VCaP (cell line): Measurements from ENCODE around the gene PELI2.

Experiments
- H3K27ac ChIP-seq: fragments of 450-650 bp; 2 replicates; pipeline ENCODE4 v1.5.1; 2017
- TF ChIP-seq, protein P1 (sequence below): fragments of 450-650 bp; conservative IDR thresholded peaks from 2 replicates; pipeline ENCODE4 v1.5.1; 2017; ENCODE audit warnings: mild to moderate bottlenecking, moderate library complexity

Gene PELI2

GRCh38 chr14:56183631-56184157, 65.5 kb downstream of the PELI2 start:
- H3K27ac ChIP-seq: no peak overlapping the region
- TF ChIP-seq, protein P1, sequence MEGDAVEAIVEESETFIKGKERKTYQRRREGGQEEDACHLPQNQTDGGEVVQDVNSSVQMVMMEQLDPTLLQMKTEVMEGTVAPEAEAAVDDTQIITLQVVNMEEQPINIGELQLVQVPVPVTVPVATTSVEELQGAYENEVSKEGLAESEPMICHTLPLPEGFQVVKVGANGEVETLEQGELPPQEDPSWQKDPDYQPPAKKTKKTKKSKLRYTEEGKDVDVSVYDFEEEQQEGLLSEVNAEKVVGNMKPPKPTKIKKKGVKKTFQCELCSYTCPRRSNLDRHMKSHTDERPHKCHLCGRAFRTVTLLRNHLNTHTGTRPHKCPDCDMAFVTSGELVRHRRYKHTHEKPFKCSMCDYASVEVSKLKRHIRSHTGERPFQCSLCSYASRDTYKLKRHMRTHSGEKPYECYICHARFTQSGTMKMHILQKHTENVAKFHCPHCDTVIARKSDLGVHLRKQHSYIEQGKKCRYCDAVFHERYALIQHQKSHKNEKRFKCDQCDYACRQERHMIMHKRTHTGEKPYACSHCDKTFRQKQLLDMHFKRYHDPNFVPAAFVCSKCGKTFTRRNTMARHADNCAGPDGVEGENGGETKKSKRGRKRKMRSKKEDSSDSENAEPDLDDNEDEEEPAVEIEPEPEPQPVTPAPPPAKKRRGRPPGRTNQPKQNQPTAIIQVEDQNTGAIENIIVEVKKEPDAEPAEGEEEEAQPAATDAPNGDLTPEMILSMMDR: no peak

GRCh38 chr14:56185992-56186391, 67.8 kb downstream of the PELI2 start:
- H3K27ac ChIP-seq: no peak overlapping the region
- TF ChIP-seq, protein P1: no peak

DNA sequence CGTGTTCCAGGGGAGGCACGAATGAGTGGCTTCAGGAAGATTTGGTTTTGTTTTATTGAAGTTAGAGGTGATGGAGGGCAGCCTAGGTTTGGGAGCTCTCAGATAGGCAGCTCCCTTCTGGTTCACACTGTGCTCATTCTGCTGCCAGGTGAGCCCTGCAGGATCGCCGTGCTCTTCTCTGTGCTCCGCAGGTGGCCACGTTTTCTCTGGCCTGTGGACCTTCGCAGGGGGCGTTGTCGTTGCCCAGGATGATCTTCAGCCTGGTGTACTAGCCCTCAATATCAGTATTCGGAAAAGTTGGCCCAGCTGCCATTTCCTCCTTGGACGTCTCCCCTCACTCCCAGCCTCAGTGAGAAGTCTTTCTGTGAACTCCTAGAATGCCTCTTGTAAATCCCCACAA, 69.5 kb downstream of the PELI2 start:
- H3K27ac ChIP-seq: no peak overlapping the region
- TF ChIP-seq, protein P1: no peak

- H3K27ac ChIP-seq: no peak overlapping the region
- TF ChIP-seq, protein P1: no peak
Measured at GRCh38 chr14:56189307-56189706, 71.1 kb downstream of the PELI2 start.

- TF ChIP-seq, protein P1: no peak
- H3K27ac ChIP-seq: no peak overlapping the region
Measured at GRCh38 chr14:56193347-56193746, 75.1 kb downstream of the PELI2 start.

DNA sequence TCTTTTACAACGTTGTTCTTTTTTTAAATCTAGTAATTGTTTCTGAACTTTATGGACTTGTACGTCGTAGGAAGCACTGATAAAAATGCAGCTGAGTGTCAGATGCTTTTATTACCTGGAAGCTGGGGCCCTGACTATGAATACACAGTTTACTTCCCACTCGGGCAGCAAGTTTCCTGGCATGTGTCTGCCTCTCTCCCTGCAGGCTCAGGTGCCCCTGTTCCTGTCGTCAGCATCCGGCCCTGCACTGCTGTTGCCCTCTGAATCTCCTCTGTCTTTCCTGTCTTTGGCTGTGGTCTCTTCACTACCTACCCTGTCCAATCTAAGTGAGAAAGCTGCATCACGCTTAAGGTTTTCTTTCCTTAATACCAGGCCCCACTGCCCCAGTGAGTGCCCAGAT, 75.8 kb downstream of the PELI2 start:
- H3K27ac ChIP-seq: no peak overlapping the region
- TF ChIP-seq, protein P1: no peak

DNA sequence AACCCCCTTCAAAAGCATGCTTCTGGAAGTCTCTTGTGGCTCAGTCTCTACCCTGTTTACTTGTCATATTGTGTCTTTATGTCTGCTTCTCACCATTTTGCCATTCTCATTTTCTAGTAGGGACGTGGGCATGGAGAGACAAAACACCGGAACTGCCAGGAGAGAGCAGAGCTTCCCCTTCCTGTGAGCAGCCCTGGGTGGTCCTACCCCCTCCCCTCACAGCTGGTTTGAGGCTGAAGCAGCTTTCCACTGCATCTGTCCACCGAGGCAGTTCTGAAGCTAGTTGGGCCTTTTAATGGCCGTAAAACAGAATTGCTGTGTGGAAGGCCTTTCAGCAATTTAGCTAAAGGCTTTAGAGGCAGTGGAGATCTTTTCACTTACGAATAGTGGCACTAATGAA, 77.0 kb downstream of the PELI2 start:
- TF ChIP-seq, protein P1: no peak
- no peak overlapping the region for H3K27ac ChIP-seq
